Spleen (tissue), 11 donors: ENCODE results near the gene KMT2A. TPM values are rescaled to one million over a fixed set of nuclear protein-coding genes. Genes with fewer than 3 reads are reported as not detected.

Experiments used
- DNase-seq: peaks from one replicate; pipeline ENCODE4 v3.0.0-alpha.2; 2020
- H3K27ac ChIP-seq, 8 donors: fragments of 200-600 bp; sonication (generic) in 7 of 8; 1 replicate in 4 of 8; 2 replicates in 4 of 8; pipeline versions ENCODE4 v1.5.0 to v1.8.0; 2016 to 2021; ENCODE audit warnings: inconsistent platforms in 4 of 8, mild to moderate bottlenecking in 4 of 8, moderate library complexity in 1 of 8
- H3K27me3 ChIP-seq, 7 donors: fragments of 200-600 bp; sonication (generic) in 6 of 7; replicated peaks in 1 of 7; 1 replicate in 4 of 7; 2 replicates in 3 of 7; pipeline versions ENCODE4 v1.5.0 to v1.8.0; 2016 to 2021; ENCODE audit warnings: inconsistent platforms in 3 of 7, mild to moderate bottlenecking in 1 of 7
- H3K36me3 ChIP-seq, 6 donors: fragments of 200-600 bp; sonication (generic) in 5 of 6; 1 replicate in 4 of 6; 2 replicates in 2 of 6; pipeline versions ENCODE4 v1.5.0 to v1.8.0; 2016 to 2021; ENCODE audit warnings: inconsistent platforms in 2 of 6
- H3K4me1 ChIP-seq, 6 donors: fragments of 200-600 bp; sonication (generic) in 5 of 6; 1 replicate in 3 of 6; 2 replicates in 3 of 6; pipeline versions ENCODE4 v1.5.0 to v1.8.0; 2016 to 2021; ENCODE audit warnings: inconsistent platforms in 3 of 6
- H3K4me3 ChIP-seq, 8 donors: fragments of 200-600 bp; sonication (generic) in 7 of 8; 1 replicate in 4 of 8; 2 replicates in 4 of 8; pipeline versions ENCODE4 v1.5.0 to v1.8.0; 2016 to 2021; ENCODE audit warnings: inconsistent platforms in 4 of 8, mild to moderate bottlenecking in 4 of 8, moderate library complexity in 2 of 8
- H3K9me3 ChIP-seq, 8 donors: fragments of 200-600 bp; sonication (generic) in 7 of 8; 1 replicate in 4 of 8; 2 replicates in 4 of 8; pipeline versions ENCODE4 v1.5.0 to v1.8.0; 2016 to 2021; ENCODE audit warnings: inconsistent platforms in 4 of 8
- POLR2A ChIP-seq, 3 donors: fragments of 450-650 bp; IDR thresholded peaks; one replicate each; pipeline ENCODE4 v1.5.1; 2017; ENCODE audit warnings: antibody characterized with exemption in 3 of 3, mild to moderate bottlenecking in 1 of 3
- POLR2AphosphoS5 ChIP-seq, 3 donors: sonication (generic); formaldehyde crosslinking; IDR thresholded peaks; one replicate each; pipeline ENCODE4 v1.5.1; 2017; ENCODE audit warnings: antibody characterized with exemption in 3 of 3
- WGBS, 5 donors: extraction: QIAGEN DNeasy Blood & Tissue Kit in 3 of 5; methylation state at CpG; one replicate each; pipeline versions ENCODE4 v1.1.5 to v1.1.7; 2013 to 2018; 5-methylcytosine and 5-hydroxymethylcytosine counted together
- intact Hi-C: fragments of 100-400 bp; cut with DNase I; formaldehyde crosslinking; loops from one replicate; pipeline ENCODE4 v1.15.0; 2023; ENCODE audit warnings: low total_unique reads
- polyA plus RNA-seq, 3 donors: library from polyadenylated mRNA; stranded (reverse); fragments of 200-250 nt; gene quantifications; one replicate each; pipeline ENCODE4 v1.2.1, GENCODE V29; 2013
- total RNA-seq, 7 donors: library from RNA; depleted of rRNA in 3 of 7; stranded (reverse); fragments of >200 nt in 3 of 7; fragmentation: NEBNext Ultra II Directional in 4 of 7; extraction: Animal tissue kit (Norgen Biotek cat#: 25700) in 4 of 7; gene quantifications; one replicate each; pipeline versions ENCODE4 v1.1.0 to v1.2.1, GENCODE V29; 2016 to 2021
- TF ChIP-seq, protein P1 (sequence below), 11 experiments: fragments of 200-600 bp in 7 of 11; fragments of 450-650 bp in 4 of 11; sonication (generic) in 4 of 11; IDR thresholded peaks in 8 of 11; conservative IDR thresholded peaks in 3 of 11; 1 replicate in 7 of 11; 2 replicates in 4 of 11; pipeline versions ENCODE4 v1.4.0 to v1.8.0; 2016 to 2021; ENCODE audit warnings: antibody characterized with exemption in 11 of 11, inconsistent platforms in 4 of 11, mild to moderate bottlenecking in 1 of 11
- donor health status: healthy with polysubstance abuse.
- donor health status: DM: no; HTN: no; CAD: no; lungs with moderate emphysema.
- donor health status: DM: no; HTN: no; CAD: no.
- donor health status: Bipolar disorder and iron deficiency.
- donor health status: healthy.
- donor health status: DM: no; HTN: no; CAD: no.
- donor health status: DM: yes; HTN: yes; CAD: no.

KMT2A gene
- total and polyA plus RNA-seq, 10 donors, result 5.9 to 134 (median 103) TPM

DNA sequence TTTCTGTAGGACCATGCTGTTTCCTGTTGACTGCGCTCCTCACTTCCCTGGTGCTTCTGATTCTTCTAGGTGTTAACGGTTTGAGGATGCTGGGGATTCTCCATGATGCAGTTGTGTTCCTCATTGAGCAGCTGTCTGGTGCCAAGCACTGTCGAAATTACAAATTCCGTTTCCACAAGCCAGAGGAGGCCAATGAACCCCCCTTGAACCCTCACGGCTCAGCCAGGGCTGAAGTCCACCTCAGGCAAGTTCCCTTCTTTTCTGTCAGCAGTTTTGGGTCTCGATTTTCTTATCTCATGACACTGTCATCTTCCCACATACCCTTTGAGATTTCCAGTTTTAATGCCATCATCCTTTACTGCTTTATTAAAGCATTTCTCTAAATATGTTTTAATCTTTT is 83.3 kb downstream of the KMT2A start:
- no peaks in the 10 kb centered on the region for H3K27me3 ChIP-seq
- H3K9me3 ChIP-seq, result no peaks in the 10 kb centered on the region
- TF ChIP-seq, protein P1, sequence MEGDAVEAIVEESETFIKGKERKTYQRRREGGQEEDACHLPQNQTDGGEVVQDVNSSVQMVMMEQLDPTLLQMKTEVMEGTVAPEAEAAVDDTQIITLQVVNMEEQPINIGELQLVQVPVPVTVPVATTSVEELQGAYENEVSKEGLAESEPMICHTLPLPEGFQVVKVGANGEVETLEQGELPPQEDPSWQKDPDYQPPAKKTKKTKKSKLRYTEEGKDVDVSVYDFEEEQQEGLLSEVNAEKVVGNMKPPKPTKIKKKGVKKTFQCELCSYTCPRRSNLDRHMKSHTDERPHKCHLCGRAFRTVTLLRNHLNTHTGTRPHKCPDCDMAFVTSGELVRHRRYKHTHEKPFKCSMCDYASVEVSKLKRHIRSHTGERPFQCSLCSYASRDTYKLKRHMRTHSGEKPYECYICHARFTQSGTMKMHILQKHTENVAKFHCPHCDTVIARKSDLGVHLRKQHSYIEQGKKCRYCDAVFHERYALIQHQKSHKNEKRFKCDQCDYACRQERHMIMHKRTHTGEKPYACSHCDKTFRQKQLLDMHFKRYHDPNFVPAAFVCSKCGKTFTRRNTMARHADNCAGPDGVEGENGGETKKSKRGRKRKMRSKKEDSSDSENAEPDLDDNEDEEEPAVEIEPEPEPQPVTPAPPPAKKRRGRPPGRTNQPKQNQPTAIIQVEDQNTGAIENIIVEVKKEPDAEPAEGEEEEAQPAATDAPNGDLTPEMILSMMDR (IDR thresholded peaks at IDR 0.05 in 8 of 11, conservative IDR thresholded peaks at IDR 0.05 in 3 of 11), result no peak
- TF ChIP-seq POLR2AphosphoS5 (IDR thresholded peaks at IDR 0.05), result no peak
- no peak for TF ChIP-seq POLR2A (IDR thresholded peaks at IDR 0.05)
- no peak overlapping the region for H3K27ac ChIP-seq
- intact Hi-C loops, result no loop called here
- peaks cover 0 to 31% (median 2%) of the 10 kb centered on the region in 6 donors for H3K4me1 ChIP-seq
- no peak overlapping the region for H3K4me3 ChIP-seq
- WGBS, 5 donors, result 70 to 89% (median 82%) methylated on average over 6 of the region's 6 CpGs
- no peak for DNase-seq
- peaks cover 2 to 100% (median 83%) of the 10 kb centered on the region in 6 donors for H3K36me3 ChIP-seq

DNA sequence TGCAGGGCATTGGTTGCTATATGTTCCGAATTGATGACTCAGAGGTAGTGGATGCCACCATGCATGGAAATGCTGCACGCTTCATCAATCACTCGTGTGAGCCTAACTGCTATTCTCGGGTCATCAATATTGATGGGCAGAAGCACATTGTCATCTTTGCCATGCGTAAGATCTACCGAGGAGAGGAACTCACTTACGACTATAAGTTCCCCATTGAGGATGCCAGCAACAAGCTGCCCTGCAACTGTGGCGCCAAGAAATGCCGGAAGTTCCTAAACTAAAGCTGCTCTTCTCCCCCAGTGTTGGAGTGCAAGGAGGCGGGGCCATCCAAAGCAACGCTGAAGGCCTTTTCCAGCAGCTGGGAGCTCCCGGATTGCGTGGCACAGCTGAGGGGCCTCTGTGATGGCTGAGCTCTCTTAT is 85.6 kb downstream of the KMT2A start:
- TF ChIP-seq POLR2A (IDR thresholded peaks at IDR 0.05) (no peak), POLR2AphosphoS5 (IDR thresholded peaks at IDR 0.05) (no peak)
- TF ChIP-seq, protein P1 (IDR thresholded peaks at IDR 0.05 in 8 of 11, conservative IDR thresholded peaks at IDR 0.05 in 3 of 11), result no peak
- Histone ChIP-seq H3K27ac (peak overlapping the region in 6 of 8 donors; percentile 7 to 54 (median 26)), H3K4me1 (peaks cover 0 to 37% (median 2%) of the 10 kb centered on the region in 6 donors), H3K9me3 (no peaks in the 10 kb centered on the region), H3K27me3 (no peaks in the 10 kb centered on the region), H3K36me3 (peaks cover 2 to 86% (median 66%) of the 10 kb centered on the region in 6 donors), H3K4me3 (no peak overlapping the region)
- intact Hi-C loops, result no loop called here
- no peak for DNase-seq
- WGBS, 5 donors, result 52 to 80% (median 59%) methylated on average over 11 to 13 of the region's 13 CpGs

DNA sequence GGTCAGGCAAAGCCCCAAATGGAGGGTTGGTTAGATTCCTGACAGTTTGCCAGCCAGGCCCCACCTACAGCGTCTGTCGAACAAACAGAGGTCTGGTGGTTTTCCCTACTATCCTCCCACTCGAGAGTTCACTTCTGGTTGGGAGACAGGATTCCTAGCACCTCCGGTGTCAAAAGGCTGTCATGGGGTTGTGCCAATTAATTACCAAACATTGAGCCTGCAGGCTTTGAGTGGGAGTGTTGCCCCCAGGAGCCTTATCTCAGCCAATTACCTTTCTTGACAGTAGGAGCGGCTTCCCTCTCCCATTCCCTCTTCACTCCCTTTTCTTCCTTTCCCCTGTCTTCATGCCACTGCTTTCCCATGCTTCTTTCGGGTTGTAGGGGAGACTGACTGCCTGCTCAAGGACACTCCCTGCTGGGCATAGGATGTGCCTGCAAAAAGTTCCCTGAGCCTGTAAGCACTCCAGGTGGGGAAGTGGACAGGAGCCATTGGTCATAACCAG is 86.3 kb downstream of the KMT2A start:
- 57 to 77% (median 64%) methylated on average over 6 of the region's 6 CpGs for WGBS, 5 donors
- TF ChIP-seq, protein P1 (IDR thresholded peaks at IDR 0.05 in 8 of 11, conservative IDR thresholded peaks at IDR 0.05 in 3 of 11), result no peak
- TF ChIP-seq POLR2AphosphoS5 (IDR thresholded peaks at IDR 0.05) (no peak), POLR2A (IDR thresholded peaks at IDR 0.05) (no peak)
- Histone ChIP-seq H3K27me3 (no peaks in the 10 kb centered on the region), H3K4me3 (no peak overlapping the region), H3K36me3 (peaks cover 2 to 79% (median 60%) of the 10 kb centered on the region in 6 donors), H3K27ac (peak overlapping the region in 6 of 8 donors; percentile 7 to 54 (median 26)), H3K4me1 (peaks cover 0 to 37% (median 2%) of the 10 kb centered on the region in 6 donors), H3K9me3 (no peaks in the 10 kb centered on the region)
- intact Hi-C loops, result no loop called here
- DNase-seq, result no peak

DNA sequence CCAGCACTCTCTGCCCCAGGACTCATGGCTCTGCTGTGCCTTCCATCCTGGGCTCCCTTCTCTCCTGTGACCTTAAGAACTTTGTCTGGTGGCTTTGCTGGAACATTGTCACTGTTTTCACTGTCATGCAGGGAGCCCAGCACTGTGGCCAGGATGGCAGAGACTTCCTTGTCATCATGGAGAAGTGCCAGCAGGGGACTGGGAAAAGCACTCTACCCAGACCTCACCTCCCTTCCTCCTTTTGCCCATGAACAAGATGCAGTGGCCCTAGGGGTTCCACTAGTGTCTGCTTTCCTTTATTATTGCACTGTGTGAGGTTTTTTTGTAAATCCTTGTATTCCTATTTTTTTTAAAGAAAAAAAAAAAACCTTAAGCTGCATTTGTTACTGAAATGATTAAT is 88.1 kb downstream of the KMT2A start:
- Histone ChIP-seq H3K36me3 (peaks cover 2 to 62% (median 54%) of the 10 kb centered on the region in 6 donors), H3K27ac (peak overlapping the region in 1 of 8 donors; percentile 15), H3K4me1 (peaks cover 0 to 52% (median 5%) of the 10 kb centered on the region in 6 donors), H3K9me3 (no peaks in the 10 kb centered on the region), H3K4me3 (no peak overlapping the region), H3K27me3 (no peaks in the 10 kb centered on the region)
- intact Hi-C loops, result no loop called here
- DNase-seq, result no peak
- TF ChIP-seq POLR2AphosphoS5 (IDR thresholded peaks at IDR 0.05) (no peak), POLR2A (IDR thresholded peaks at IDR 0.05) (no peak)
- TF ChIP-seq, protein P1 (IDR thresholded peaks at IDR 0.05 in 8 of 11, conservative IDR thresholded peaks at IDR 0.05 in 3 of 11), result no peak
